Measurements from ENCODE around the gene ADM5.

Gene ADM5, protein sequence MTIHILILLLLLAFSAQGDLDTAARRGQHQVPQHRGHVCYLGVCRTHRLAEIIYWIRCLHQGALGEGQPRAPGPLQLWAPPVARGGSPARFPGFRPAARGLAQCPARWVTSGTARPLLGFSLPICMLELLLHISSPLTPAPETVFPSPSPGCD

DNA sequence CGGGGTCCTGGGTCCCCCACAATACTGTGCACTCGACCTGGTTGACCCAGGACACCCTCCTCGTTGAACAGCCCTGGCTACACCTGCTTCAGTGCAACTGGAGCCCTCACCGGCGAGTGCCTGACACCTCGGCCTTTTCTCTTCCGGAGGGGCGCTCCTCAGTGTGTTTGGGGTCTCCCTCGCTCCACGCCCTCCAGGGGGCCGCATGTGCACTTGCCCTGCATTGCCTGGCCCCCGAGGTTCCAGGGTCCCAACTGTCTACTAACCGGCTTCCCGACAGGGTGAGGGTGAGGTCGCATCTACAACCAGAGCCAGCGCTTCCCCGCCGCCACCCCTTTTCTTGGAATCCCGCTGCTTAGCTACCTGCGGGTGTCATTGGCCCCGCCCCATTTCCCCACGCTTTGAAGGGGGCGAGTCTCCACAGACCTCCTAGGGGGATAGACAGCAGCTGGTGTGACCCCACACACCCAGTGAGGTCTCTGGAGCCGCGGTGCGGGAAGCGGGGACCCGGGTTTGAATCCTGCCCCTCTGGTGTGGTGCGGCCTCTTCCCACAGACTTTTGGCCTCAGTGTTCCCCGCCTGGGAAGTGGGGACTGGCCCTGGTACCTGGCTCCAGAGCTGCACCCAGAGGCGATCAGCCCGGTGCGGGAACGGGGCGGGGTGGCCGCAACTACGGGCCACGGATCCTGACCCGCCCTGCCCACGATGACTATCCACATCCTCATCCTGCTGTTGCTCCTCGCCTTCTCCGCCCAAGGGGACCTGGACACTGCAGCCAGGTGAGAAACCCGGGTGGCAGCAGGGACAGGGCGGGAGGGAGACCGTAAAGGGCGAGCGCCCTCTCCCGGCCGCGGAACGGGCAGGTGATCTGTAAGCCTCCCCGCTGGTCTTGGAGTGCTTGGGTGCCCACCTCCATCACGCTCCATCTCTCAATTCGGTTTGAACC is at the start of gene ADM5:
Gene ADM5, plus strand, starts transcription at position 462 of the 946 bp plus-strand sequence. Its CDS starts 244 bp downstream, at position 706.
- Mint-ChIP-seq H3K27me3 (peaks cover 34% of the 10 kb centered on the region), H3K9me3 (no peaks in the 10 kb centered on the region), H3K27ac (ENCODE audit: low read depth) (no peak within 1 kb of the TSS), H3K4me3 (peak within 1 kb of the TSS; percentile 80), H3K4me1 (peaks cover 25% of the 10 kb centered on the region), H3K36me3 (ENCODE audit: insufficient read depth) (peaks cover 15% of the 10 kb centered on the region)
- peak; percentile 36 for ATAC-seq (replicated peaks; ENCODE audit: extremely low read depth, poor library complexity, severe bottlenecking)
- no peak for DNase-seq (ENCODE audit: low spot score in 2 of 2)

- H3K36me3 Mint-ChIP-seq (ENCODE audit: insufficient read depth) = peaks cover 28% of the 10 kb centered on the region
- peak; percentile 97 to 99 for DNase-seq (ENCODE audit: low spot score in 2 of 2)
- peak within 1 kb of the TSS; percentile 96 for H3K27ac Mint-ChIP-seq (ENCODE audit: low read depth)
- H3K9me3 Mint-ChIP-seq = no peaks in the 10 kb centered on the region
- peaks cover 69% of the 10 kb centered on the region for H3K4me1 Mint-ChIP-seq
- peak; percentile 73 for ATAC-seq (replicated peaks; ENCODE audit: extremely low read depth, poor library complexity, severe bottlenecking)
- H3K27me3 Mint-ChIP-seq = no peaks in the 10 kb centered on the region
- peak within 1 kb of the TSS; percentile 92 for H3K4me3 Mint-ChIP-seq
Observed at GRCh38 chr19:49640113-49640898, 49.1 kb upstream of the ADM5 start, which contains the start of gene RRAS. Gene RRAS, minus strand, starts transcription at chr19:49640143. Its CDS starts 45 bp downstream, at chr19:49640098.

DNA sequence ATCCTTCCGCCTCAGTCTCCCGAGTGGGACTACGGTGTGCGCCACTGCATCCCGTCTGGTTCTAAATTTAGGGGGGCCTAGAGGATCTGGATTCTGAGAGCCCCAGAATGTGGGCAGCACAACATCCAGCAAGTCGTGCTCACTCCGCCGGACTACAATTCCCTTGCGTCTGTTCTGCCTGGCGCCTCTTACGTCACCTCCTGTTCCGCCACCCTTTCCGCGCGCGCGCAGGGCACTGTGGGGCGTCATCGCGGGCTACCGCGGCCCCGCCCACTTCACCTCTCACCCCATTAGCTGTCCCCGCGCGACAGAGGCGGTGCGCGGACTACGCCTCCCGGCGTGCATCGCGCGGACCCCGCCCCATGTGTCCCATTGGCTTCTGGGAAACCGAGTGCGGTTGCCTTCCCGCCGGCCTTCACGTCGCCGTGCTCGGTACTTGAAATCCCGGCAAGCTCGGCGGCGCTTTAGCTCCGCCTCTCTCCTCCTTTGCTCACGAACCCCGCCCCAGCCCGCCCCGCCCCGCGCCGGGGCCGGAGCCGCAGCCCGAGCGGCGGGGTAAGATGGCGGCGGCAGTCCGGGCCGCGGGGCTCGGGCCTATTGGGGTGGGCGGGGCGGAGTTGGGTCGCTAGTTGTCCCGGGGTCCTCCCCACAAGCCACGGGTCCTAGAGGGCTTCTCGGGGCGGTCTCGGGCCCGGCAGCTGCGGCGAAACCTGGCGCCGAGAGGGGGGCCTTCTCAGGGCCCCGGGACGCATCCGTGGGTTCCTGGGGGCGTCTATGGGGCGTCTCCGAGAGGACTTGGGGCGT is 47.5 kb upstream of the ADM5 start, which contains the start of gene SCAF1:
Gene SCAF1, plus strand, starts transcription at position 522 of the 804 bp plus-strand sequence. CDS start 2,818 bp downstream, outside the sequence.
- Mint-ChIP-seq H3K36me3 (ENCODE audit: insufficient read depth) (peaks cover 30% of the 10 kb centered on the region), H3K9me3 (no peaks in the 10 kb centered on the region), H3K27ac (ENCODE audit: low read depth) (peak within 1 kb of the TSS; percentile 96), H3K27me3 (no peaks in the 10 kb centered on the region), H3K4me1 (peaks cover 71% of the 10 kb centered on the region), H3K4me3 (peak within 1 kb of the TSS; percentile 92)
- ATAC-seq (replicated peaks; ENCODE audit: extremely low read depth, poor library complexity, severe bottlenecking) (peak; percentile 58), DNase-seq (ENCODE audit: low spot score in 2 of 2) (peak; percentile 97 to 100)

GRCh38 chr19:49642492-49643035 is 46.8 kb upstream of the ADM5 start:
- peak overlapping the region; percentile 92 for H3K4me3 Mint-ChIP-seq
- H3K27ac Mint-ChIP-seq (ENCODE audit: low read depth) = peak overlapping the region; percentile 96
- peaks cover 70% of the 10 kb centered on the region for H3K4me1 Mint-ChIP-seq
- no peaks in the 10 kb centered on the region for H3K9me3 Mint-ChIP-seq
- no peaks in the 10 kb centered on the region for H3K27me3 Mint-ChIP-seq
- peaks cover 31% of the 10 kb centered on the region for H3K36me3 Mint-ChIP-seq (ENCODE audit: insufficient read depth)
- ATAC-seq (replicated peaks; ENCODE audit: extremely low read depth, poor library complexity, severe bottlenecking) (no peak), DNase-seq (ENCODE audit: low spot score in 2 of 2) (no peak)

DNA sequence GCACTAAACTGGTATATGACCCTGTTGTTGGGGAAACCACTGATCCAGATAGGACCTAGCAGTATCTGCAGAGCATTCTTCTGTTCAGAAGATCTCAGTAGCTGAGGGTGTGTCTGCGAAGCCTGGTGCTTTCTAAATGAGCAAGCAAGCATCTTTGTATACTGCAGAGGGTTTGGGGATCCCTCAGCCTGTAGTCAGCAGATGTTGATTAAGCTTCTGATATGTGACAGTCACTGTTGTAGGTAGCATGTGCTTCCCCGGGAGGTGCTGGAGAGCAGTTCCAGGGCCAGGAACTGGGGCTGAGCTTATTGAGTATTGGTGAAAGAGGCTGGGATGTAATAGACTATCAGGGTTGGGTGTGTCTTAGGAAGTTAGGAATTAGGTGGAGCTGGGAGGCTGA is 45.9 kb upstream of the ADM5 start:
- Mint-ChIP-seq H3K9me3 (no peaks in the 10 kb centered on the region), H3K27me3 (no peaks in the 10 kb centered on the region), H3K36me3 (ENCODE audit: insufficient read depth) (peaks cover 33% of the 10 kb centered on the region), H3K27ac (ENCODE audit: low read depth) (no peak overlapping the region), H3K4me1 (peaks cover 60% of the 10 kb centered on the region), H3K4me3 (no peak overlapping the region)
- DNase-seq (ENCODE audit: low spot score in 2 of 2) = no peak
- ATAC-seq (replicated peaks; ENCODE audit: extremely low read depth, poor library complexity, severe bottlenecking) = no peak

DNA sequence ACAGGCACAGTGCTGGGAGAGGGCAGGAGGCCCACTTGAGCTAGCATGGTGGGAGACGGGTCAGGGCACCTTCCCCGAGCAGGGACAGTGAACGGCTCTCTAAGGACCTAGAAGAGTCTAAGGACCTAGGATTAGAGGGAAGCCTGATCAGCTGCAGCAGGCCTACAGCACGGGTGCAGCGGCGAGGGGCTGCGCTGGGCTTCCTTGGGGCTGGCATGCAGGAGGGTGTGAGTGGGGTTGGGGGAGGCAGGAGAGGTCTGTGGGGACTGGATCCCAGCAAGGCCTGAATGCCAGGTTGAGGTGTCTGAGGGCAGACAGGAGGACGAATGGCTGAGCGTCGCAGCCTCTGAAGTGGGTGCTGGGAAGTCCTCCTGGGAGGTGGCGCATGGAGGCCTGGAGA is 43.8 kb upstream of the ADM5 start:
- Mint-ChIP-seq H3K4me3 (no peak overlapping the region), H3K4me1 (peaks cover 44% of the 10 kb centered on the region), H3K27ac (ENCODE audit: low read depth) (peak overlapping the region; percentile 57), H3K9me3 (no peaks in the 10 kb centered on the region), H3K27me3 (no peaks in the 10 kb centered on the region), H3K36me3 (ENCODE audit: insufficient read depth) (peaks cover 37% of the 10 kb centered on the region)
- ATAC-seq (replicated peaks; ENCODE audit: extremely low read depth, poor library complexity, severe bottlenecking) (no peak), DNase-seq (ENCODE audit: low spot score in 2 of 2) (no peak)

DNA sequence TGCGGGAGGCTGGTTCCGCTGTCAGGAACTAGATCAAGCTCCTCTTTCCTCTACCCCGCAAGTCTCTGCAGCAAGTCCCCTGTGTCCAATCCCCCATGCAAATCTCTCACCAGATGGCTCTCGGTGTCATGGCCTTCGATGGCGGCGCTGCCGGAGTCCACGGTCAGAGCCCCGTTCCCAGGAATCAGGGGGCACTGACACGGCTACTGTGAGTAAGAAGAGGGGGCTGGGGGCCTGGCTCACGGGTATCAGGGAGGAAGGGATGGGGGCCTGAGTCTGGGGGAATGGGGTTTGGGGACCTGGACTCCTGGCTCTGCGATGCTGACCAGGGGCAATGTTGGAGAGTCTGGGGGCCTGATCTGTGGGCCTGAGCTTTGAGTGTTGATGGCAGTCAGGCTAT is 43.4 kb upstream of the ADM5 start:
- Mint-ChIP-seq H3K27me3 (no peaks in the 10 kb centered on the region), H3K36me3 (ENCODE audit: insufficient read depth) (peaks cover 34% of the 10 kb centered on the region), H3K27ac (ENCODE audit: low read depth) (no peak overlapping the region), H3K4me3 (no peak overlapping the region), H3K9me3 (no peaks in the 10 kb centered on the region), H3K4me1 (peaks cover 40% of the 10 kb centered on the region)
- ATAC-seq (replicated peaks; ENCODE audit: extremely low read depth, poor library complexity, severe bottlenecking) (no peak), DNase-seq (ENCODE audit: low spot score in 2 of 2) (no peak)

DNA sequence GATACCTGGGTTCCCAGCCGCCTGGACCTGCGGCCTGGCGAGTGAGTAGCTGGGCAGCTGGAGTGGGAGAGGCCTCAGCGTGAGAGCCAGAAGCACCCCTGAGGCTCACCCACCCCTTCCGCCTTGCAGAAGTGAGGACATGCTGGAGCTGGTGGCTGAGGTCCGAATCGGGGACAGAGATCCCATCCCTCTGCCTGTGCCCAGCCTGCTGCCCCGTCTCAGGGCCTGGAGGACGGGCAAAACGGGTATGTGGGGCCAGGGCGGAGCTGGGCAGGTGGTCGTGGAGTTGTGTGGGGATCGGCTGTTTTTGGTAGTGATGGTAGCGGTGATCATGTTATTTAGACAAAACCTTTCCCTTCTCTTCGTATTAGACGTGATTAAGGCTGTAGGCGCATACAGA is 42.8 kb upstream of the ADM5 start:
- Mint-ChIP-seq H3K9me3 (no peaks in the 10 kb centered on the region), H3K4me3 (no peak overlapping the region), H3K36me3 (ENCODE audit: insufficient read depth) (peaks cover 31% of the 10 kb centered on the region), H3K27ac (ENCODE audit: low read depth) (no peak overlapping the region), H3K27me3 (no peaks in the 10 kb centered on the region), H3K4me1 (peaks cover 36% of the 10 kb centered on the region)
- no peak for DNase-seq (ENCODE audit: low spot score in 2 of 2)
- ATAC-seq (replicated peaks; ENCODE audit: extremely low read depth, poor library complexity, severe bottlenecking) = no peak

GRCh38 chr19:49651029-49651819 is 38.2 kb upstream of the ADM5 start:
- Mint-ChIP-seq H3K9me3 (no peaks in the 10 kb centered on the region), H3K36me3 (ENCODE audit: insufficient read depth) (peaks cover 27% of the 10 kb centered on the region), H3K27ac (ENCODE audit: low read depth) (no peak overlapping the region), H3K4me3 (no peak overlapping the region), H3K4me1 (no peaks in the 10 kb centered on the region), H3K27me3 (no peaks in the 10 kb centered on the region)
- DNase-seq (ENCODE audit: low spot score in 2 of 2) (no peak), ATAC-seq (replicated peaks; ENCODE audit: extremely low read depth, poor library complexity, severe bottlenecking) (no peak)

GRCh38 chr19:49651820-49652550 is 37.4 kb upstream of the ADM5 start:
- no peaks in the 10 kb centered on the region for H3K9me3 Mint-ChIP-seq
- H3K27ac Mint-ChIP-seq (ENCODE audit: low read depth) = no peak overlapping the region
- peaks cover 25% of the 10 kb centered on the region for H3K36me3 Mint-ChIP-seq (ENCODE audit: insufficient read depth)
- no peaks in the 10 kb centered on the region for H3K4me1 Mint-ChIP-seq
- no peak overlapping the region for H3K4me3 Mint-ChIP-seq
- H3K27me3 Mint-ChIP-seq = no peaks in the 10 kb centered on the region
- ATAC-seq (replicated peaks; ENCODE audit: extremely low read depth, poor library complexity, severe bottlenecking) (no peak), DNase-seq (ENCODE audit: low spot score in 2 of 2) (no peak)

Measured in central memory CD8-positive, alpha-beta T cell (primary cell).